Measurements from ENCODE around the gene COL25A1.

Gene COL25A1

DNA sequence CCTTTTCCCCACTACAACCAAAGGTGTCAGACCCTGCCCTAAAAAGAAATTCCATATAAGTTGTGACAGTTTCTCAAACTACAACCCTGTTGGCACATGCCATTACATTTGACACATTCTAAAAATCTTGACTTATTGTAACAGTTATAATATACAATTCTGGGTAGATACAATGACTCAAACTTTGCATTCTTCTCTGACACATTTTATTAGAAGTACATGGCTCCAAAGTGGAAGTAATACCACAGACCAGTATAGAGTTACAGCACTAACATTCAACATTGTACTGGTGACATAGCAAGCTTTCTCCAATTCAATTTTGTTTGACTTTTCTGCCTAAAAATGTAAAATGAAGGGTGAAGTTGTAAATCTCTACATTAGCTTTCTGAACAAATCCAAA is 343.0 kb downstream of the COL25A1 start:
- no peaks in the 10 kb centered on the region for H3K36me3 ChIP-seq
- H3K4me2 ChIP-seq, result no peak overlapping the region
- H3K4me3 ChIP-seq, result no peak overlapping the region
- no peaks in the 10 kb centered on the region for H3K9me3 ChIP-seq
- H3K4me1 ChIP-seq, result no peaks in the 10 kb centered on the region
- H3K27me3 ChIP-seq, result no peaks in the 10 kb centered on the region
- no peak for TF ChIP-seq Cebpa-rat (IDR thresholded peaks at IDR 0.05)
- no peak overlapping the region for H3K9ac ChIP-seq
- H3K27ac ChIP-seq, result no peak overlapping the region
- H4K20me1 ChIP-seq, result no peaks in the 10 kb centered on the region

DNA sequence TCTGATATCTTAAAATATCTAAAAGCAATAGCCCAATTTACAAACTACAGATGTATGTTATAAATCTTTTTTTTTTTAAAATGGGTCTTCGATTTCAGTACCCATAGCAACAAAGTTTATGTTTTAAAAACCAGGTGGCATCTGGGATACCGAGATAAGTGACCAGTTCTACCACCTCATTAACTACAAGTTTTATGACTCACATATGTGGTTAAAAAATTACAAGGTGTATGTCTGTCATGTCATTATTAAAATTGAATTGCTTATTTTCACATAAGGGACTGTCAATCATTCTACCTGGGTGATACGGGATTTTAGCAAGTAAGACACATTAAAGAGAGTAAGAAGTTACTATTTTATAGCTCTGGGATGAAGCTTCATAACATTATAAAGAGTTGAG is 347.6 kb downstream of the COL25A1 start:
- H4K20me1 ChIP-seq, result no peaks in the 10 kb centered on the region
- H3K36me3 ChIP-seq, result no peaks in the 10 kb centered on the region
- TF ChIP-seq Cebpa-rat (IDR thresholded peaks at IDR 0.05), result no peak
- H3K9me3 ChIP-seq, result no peaks in the 10 kb centered on the region
- H3K4me3 ChIP-seq, result no peak overlapping the region
- no peaks in the 10 kb centered on the region for H3K27me3 ChIP-seq
- no peak overlapping the region for H3K4me2 ChIP-seq
- no peak overlapping the region for H3K9ac ChIP-seq
- H3K4me1 ChIP-seq, result no peaks in the 10 kb centered on the region
- H3K27ac ChIP-seq, result no peak overlapping the region

DNA sequence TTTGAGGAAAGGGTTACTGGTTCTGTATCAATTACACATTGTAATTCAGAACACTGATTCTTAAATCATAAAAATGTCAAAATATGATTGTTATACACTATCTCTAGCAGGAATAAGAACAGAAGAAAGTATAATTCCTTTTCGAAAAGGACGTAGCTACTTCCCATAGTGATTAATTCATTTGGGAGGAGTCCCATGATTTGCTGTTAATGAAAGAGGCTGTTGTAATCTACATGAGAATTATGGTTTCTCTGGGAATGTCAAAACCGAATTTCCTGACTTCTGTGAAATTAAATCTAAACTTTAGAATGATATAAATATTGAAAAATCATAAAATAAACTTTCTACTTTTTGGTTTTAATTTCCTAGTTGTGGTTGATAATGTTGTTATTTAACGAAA is 348.5 kb downstream of the COL25A1 start:
- no peaks in the 10 kb centered on the region for H3K4me1 ChIP-seq
- no peak overlapping the region for H3K9ac ChIP-seq
- no peak overlapping the region for H3K27ac ChIP-seq
- H3K9me3 ChIP-seq, result no peaks in the 10 kb centered on the region
- H3K36me3 ChIP-seq, result no peaks in the 10 kb centered on the region
- no peaks in the 10 kb centered on the region for H4K20me1 ChIP-seq
- no peak for TF ChIP-seq Cebpa-rat (IDR thresholded peaks at IDR 0.05)
- H3K4me2 ChIP-seq, result no peak overlapping the region
- H3K4me3 ChIP-seq, result no peak overlapping the region
- H3K27me3 ChIP-seq, result no peaks in the 10 kb centered on the region

- Histone ChIP-seq H3K4me1 (no peaks in the 10 kb centered on the region), H3K4me3 (no peak overlapping the region), H3K4me2 (no peak overlapping the region), H3K27me3 (no peaks in the 10 kb centered on the region), H3K27ac (no peak overlapping the region), H3K9me3 (no peaks in the 10 kb centered on the region), H3K36me3 (no peaks in the 10 kb centered on the region), H3K9ac (no peak overlapping the region), H4K20me1 (no peaks in the 10 kb centered on the region)
- no peak for TF ChIP-seq Cebpa-rat (IDR thresholded peaks at IDR 0.05)
Observed at GRCh38 chr4:108950158-108950915, 352.1 kb downstream of the COL25A1 start.

GRCh38 chr4:108947526-108947925 is 354.9 kb downstream of the COL25A1 start:
- no peak overlapping the region for H3K9ac ChIP-seq
- H3K27ac ChIP-seq, result no peak overlapping the region
- H3K4me2 ChIP-seq, result no peak overlapping the region
- no peaks in the 10 kb centered on the region for H3K4me1 ChIP-seq
- no peak overlapping the region for H3K4me3 ChIP-seq
- no peaks in the 10 kb centered on the region for H4K20me1 ChIP-seq
- no peaks in the 10 kb centered on the region for H3K27me3 ChIP-seq
- no peaks in the 10 kb centered on the region for H3K36me3 ChIP-seq
- TF ChIP-seq Cebpa-rat (IDR thresholded peaks at IDR 0.05), result no peak
- H3K9me3 ChIP-seq, result no peaks in the 10 kb centered on the region

GRCh38 chr4:108946237-108946636 is 356.2 kb downstream of the COL25A1 start:
- no peaks in the 10 kb centered on the region for H3K36me3 ChIP-seq
- no peaks in the 10 kb centered on the region for H3K4me1 ChIP-seq
- H3K4me2 ChIP-seq, result no peak overlapping the region
- H3K4me3 ChIP-seq, result no peak overlapping the region
- no peaks in the 10 kb centered on the region for H3K27me3 ChIP-seq
- no peak for TF ChIP-seq Cebpa-rat (IDR thresholded peaks at IDR 0.05)
- H3K27ac ChIP-seq, result no peak overlapping the region
- H3K9me3 ChIP-seq, result no peaks in the 10 kb centered on the region
- H3K9ac ChIP-seq, result no peak overlapping the region
- no peaks in the 10 kb centered on the region for H4K20me1 ChIP-seq

GRCh38 chr4:108943976-108944591 is 358.4 kb downstream of the COL25A1 start:
- Histone ChIP-seq H3K4me1 (0 out of 2 replicates have a peak, but pooled peaks cover 6% of the 10 kb centered on the region), H3K4me3 (no peak overlapping the region), H3K27me3 (no peaks in the 10 kb centered on the region), H4K20me1 (no peaks in the 10 kb centered on the region), H3K27ac (no peak overlapping the region), H3K4me2 (no peak overlapping the region), H3K9me3 (no peaks in the 10 kb centered on the region), H3K36me3 (no peaks in the 10 kb centered on the region), H3K9ac (no peak overlapping the region)
- TF ChIP-seq Cebpa-rat (IDR thresholded peaks at IDR 0.05), result no peak

GRCh38 chr4:108943371-108943770 is 359.1 kb downstream of the COL25A1 start:
- H3K9ac ChIP-seq, result no peak overlapping the region
- no peak overlapping the region for H3K27ac ChIP-seq
- H3K36me3 ChIP-seq, result no peaks in the 10 kb centered on the region
- H4K20me1 ChIP-seq, result no peaks in the 10 kb centered on the region
- no peak overlapping the region for H3K4me2 ChIP-seq
- H3K4me1 ChIP-seq, result 0 out of 2 replicates have a peak, but pooled peaks cover 6% of the 10 kb centered on the region
- no peaks in the 10 kb centered on the region for H3K27me3 ChIP-seq
- no peak overlapping the region for H3K4me3 ChIP-seq
- no peaks in the 10 kb centered on the region for H3K9me3 ChIP-seq
- no peak for TF ChIP-seq Cebpa-rat (IDR thresholded peaks at IDR 0.05)

DNA sequence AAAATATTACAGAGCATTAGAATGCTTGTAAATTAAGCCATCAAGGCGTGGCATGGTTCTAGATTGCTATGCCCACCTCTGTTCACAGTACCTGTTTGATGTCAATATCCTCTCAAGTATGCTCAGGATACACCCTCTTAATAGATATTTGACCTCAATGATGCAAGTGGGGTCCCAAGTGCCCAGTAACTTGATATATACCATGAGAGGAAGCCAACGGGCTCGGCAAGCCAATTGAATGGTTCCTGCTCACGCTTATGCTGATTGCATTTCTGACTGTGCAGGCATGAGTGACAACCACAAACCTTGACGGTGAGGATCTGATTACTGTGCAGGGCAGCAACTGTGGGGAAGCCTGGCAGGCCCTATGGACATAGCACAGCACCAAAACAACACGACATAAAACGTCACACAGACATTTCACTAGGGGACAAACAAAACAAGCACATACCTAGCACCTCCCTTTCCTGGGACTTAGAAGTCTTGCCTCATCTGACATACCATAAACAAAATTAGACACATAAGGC is 360.5 kb downstream of the COL25A1 start:
- H3K4me1 ChIP-seq, result 0 out of 2 replicates have a peak, but pooled peaks cover 6% of the 10 kb centered on the region
- H3K4me3 ChIP-seq, result no peak overlapping the region
- no peak overlapping the region for H3K4me2 ChIP-seq
- H3K27me3 ChIP-seq, result no peaks in the 10 kb centered on the region
- H3K36me3 ChIP-seq, result no peaks in the 10 kb centered on the region
- H3K9me3 ChIP-seq, result no peaks in the 10 kb centered on the region
- H4K20me1 ChIP-seq, result no peaks in the 10 kb centered on the region
- no peak overlapping the region for H3K9ac ChIP-seq
- no peak overlapping the region for H3K27ac ChIP-seq
- no peak for TF ChIP-seq Cebpa-rat (IDR thresholded peaks at IDR 0.05)

- no peaks in the 10 kb centered on the region for H3K36me3 ChIP-seq
- H3K4me1 ChIP-seq, result 0 out of 2 replicates have a peak, but pooled peaks cover 6% of the 10 kb centered on the region
- H3K4me3 ChIP-seq, result no peak overlapping the region
- H3K27ac ChIP-seq, result no peak overlapping the region
- H3K4me2 ChIP-seq, result no peak overlapping the region
- H4K20me1 ChIP-seq, result no peaks in the 10 kb centered on the region
- no peaks in the 10 kb centered on the region for H3K9me3 ChIP-seq
- TF ChIP-seq Cebpa-rat (IDR thresholded peaks at IDR 0.05), result no peak
- H3K9ac ChIP-seq, result no peak overlapping the region
- no peaks in the 10 kb centered on the region for H3K27me3 ChIP-seq
Observed at GRCh38 chr4:108940634-108941033, 361.8 kb downstream of the COL25A1 start.

Measured in BLaER1 (cell line).